HG03039 (cell line): ENCODE measurements around the gene ODF4.

ENCODE experiments used
- ATAC-seq: cut with Tn5 transposase; IDR thresholded peaks from one replicate; pipeline ENCODE4 v1.9.1; 2021; ENCODE audit warnings: mild to moderate bottlenecking, moderate library complexity; ENCODE audit not compliant: unreplicated experiment

Gene ODF4

GRCh38 chr17:8339540-8339939 lies at the start of gene ODF4:
TSS of gene ODF4 (plus strand) at chr17:8339840. CDS start at chr17:8340052, 212 bp downstream.
- ATAC-seq = no peak

GRCh38 chr17:8290043-8290442 lies 49.6 kb upstream of the ODF4 start:
- no peak for ATAC-seq

- no peak for ATAC-seq
These were observed 46.8 kb upstream of the ODF4 start for GRCh38 chr17:8292639-8293395.

- no peak for ATAC-seq
These were observed 45.3 kb upstream of the ODF4 start for GRCh38 chr17:8294361-8294760.

DNA sequence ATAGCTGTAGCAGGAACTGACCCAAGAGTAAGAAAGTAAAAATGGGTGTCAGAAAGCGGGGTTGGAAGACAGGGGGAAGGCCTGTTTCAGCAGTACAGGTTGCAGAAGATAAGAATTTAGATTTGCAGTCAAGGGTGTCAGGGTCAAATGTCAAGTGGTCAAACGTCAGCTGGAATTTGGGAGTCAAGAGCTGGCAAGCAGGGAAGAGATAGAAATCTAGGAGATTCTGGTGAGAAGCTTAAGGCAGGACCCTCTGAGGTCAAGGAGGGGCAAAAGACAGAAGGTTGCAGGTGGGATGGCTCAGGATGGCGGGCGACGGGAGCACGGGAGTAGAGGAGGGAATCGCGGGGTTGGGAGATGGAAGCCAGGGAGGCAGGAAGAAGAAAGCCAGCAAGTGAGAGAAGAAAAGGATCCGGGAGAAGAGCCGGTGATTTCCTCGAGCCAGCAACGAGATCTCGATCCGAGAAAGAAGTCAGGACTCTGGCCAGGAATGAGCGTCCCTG lies 44.8 kb upstream of the ODF4 start:
- ATAC-seq = no peak

DNA sequence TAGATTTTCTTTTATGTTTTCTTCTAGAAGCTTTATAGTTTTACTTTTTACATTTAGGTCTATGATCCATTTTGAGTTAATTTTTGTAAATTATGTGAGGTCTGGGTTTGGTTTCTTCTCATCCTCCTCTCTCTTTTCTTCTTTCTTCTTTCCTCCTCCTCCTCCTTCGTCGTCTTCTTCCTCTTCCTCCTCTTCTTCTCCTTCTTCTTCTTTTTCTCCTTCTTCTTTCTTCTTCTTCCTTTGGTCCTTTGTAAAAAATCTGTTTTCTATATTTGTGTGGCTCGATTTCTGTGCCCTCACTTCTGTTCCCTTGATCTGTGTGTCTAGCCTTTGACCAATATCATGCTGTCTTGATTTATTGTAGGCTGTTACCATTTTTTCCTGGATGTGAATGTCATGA lies 39.4 kb upstream of the ODF4 start:
- ATAC-seq = no peak

DNA sequence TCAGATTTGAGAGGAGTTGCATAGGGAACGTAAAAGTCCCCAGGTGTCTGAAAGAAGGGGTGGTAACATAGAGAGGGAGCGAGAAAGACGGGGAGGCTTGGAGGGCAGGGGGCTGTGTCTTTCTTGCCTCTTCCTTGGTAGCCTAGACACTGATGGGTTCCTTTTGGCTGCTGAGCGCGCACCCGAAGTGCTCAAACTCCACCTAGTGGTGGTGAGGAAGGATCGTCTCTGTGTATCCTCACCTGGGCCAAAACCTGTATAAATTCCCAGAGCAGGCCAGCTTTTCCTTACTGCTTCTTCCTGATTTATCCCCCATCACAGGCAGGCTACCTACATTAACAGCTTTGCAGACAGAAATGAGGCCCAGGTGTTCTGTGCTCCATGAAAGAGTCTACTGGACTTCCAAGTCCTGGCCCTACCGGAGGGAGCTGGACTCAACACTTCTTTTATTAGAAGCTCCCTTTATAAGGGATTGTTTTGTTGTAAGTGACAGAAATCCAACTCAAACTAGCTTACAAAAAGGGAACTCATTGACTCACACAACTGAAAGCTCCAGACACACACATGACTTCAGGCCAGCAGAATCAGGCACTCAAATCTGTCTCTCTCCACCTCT lies 38.9 kb upstream of the ODF4 start:
- no peak for ATAC-seq

DNA sequence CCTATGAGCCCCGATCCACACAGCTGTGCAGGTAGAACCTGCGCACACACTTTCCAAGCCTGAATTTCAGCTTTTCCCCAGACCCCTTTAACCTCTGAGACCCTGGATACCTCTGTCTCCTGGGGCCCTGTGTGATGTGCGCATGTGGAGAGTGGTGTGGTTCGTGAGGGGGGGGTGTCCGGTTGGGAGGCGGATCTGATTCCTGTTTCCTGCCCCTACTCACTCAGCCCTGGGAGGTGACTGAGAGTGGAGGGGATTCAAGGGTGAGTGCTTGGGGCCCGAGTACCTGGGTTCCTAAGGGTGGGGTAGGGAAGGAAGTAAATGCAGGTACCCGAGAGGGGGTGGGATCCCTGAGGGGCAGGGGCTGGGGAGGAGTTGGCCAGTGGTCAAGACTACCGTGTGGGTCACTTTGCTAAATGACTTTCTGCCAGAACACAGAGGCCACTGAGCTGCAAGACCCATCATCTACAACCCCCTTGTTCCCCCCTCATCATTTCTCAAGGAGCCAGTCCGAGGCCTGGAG lies 29.0 kb upstream of the ODF4 start:
- no peak for ATAC-seq

DNA sequence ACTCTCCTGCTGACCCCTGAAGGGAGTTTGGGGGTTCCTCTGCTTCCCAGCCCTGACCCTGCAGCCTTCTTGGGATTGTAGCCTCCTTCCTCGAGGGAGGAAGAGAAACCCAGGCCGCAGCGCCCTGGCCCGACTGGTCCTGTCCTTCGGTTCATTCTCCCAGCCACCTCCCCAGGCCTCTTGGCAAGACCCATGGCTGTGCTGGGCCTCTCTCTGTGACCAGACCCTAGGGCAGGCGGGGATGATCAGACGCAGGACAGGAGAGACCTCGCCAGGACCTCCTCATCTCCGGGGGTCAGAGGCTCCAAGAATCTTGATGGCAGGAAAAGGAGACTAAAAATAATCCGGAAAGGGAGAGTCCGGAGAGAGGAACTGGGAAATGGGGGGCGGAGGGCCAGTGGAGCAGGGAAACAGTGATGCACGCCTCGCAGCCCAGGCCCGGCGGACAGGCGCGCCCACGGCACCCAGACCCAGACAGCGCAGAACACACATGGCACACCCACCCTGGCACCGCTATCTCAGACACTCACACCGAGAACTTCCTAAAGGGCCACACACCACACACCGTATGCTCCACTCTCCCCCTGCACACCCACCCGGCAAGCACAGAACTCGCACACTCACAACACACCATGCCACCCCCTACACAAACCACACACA lies 28.4 kb upstream of the ODF4 start:
- ATAC-seq = no peak

DNA sequence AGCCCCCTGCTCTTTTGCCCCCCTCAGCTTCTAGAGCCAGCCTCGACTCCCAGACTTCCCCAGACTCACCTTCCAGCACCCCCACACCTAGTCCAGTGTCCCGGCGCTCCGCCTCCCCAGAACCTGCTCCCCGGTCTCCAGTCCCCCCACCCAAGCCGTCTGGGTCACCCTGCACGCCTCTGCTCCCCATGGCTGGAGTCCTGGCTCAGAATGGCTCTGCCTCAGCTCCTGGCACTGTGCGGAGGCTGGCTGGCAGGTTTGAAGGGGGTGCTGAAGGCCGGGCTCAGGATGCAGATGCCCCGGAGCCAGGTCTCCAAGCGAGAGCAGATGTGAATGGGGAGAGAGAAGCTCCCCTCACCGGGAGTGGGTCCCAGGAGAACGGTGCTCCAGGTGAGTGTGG lies 27.4 kb upstream of the ODF4 start:
- no peak for ATAC-seq

DNA sequence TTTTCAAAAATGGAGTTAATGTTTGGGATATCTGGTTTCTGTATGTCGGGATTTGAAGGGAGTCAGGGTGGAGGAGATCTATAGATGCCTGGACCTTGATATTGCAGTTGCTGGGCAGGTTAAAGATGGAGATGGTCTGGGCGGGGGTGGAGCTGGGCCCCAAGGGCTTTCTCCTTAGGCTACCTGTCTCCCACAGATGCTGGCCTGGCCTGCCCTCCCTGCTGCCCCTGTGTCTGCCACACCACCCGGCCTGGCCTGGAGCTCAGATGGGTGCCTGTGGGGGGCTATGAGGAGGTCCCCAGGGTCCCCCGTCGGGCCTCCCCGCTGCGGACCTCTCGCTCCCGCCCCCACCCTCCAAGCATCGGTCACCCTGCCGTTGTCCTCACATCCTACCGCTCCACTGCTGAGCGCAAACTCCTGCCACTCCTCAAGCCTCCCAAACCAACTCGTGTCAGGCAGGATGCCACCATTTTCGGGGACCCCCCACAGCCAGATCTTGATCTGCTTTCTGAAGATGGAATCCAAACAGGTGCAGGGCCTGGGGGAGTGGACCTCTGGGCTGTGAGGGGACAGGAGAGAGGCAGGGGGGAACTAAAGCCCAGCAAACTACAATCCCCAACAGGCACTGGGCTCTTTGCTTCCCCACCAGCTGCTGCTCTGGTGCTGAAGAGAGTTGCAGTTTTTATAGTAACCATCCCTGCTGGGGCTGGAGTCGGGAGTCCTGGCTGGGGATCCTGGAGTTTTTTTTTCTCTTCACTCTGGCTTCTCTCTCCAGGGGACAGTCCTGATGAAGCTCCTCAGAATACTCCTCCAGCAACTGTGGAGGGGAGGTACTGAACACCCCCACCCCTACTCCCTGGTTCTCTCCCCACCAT lies 26.7 kb upstream of the ODF4 start:
- ATAC-seq = no peak

DNA sequence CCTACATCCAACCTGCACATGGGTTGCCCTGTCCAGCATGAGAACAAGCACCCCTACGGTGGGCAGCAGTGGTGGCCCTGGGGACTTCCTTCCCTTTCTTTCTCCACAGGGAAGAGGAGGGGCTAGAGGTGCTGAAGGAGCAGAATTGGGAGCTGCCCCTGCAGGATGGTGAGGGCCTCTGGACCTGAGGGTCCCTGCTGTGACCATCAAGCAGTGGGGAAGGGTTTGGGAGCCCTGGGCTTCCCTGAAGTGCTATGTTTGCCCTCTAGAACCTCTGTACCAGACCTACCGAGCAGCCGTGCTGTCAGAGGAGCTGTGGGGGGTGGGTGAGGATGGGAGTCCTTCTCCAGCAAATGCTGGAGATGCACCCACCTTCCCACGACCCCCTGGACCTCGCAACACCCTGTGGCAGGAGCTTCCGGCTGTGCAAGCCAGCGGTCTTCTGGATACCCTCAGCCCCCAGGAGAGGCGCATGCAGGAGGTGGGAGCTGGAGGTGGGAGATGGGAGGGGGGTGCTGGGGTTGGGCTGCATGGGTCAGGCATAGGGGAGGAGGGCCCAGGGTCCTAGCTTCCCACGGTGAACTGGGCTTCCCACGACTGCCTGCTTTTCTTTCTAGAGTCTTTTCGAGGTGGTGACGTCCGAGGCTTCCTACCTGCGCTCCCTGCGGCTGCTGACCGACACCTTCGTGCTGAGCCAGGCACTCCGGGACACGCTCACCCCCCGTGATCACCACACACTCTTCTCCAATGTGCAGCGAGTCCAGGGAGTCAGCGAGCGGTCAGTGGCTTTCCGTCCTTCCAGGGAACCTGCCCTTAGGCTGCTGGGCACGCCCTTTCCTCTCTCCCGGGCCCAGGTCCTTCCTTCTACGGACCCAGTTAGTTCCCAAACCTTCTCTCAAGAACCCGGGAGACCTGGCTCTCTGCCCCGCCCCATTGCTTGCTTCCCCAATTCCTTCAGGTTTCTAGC lies 24.6 kb upstream of the ODF4 start:
- ATAC-seq = no peak

GRCh38 chr17:8315764-8316217 lies 23.8 kb upstream of the ODF4 start:
- ATAC-seq = no peak

DNA sequence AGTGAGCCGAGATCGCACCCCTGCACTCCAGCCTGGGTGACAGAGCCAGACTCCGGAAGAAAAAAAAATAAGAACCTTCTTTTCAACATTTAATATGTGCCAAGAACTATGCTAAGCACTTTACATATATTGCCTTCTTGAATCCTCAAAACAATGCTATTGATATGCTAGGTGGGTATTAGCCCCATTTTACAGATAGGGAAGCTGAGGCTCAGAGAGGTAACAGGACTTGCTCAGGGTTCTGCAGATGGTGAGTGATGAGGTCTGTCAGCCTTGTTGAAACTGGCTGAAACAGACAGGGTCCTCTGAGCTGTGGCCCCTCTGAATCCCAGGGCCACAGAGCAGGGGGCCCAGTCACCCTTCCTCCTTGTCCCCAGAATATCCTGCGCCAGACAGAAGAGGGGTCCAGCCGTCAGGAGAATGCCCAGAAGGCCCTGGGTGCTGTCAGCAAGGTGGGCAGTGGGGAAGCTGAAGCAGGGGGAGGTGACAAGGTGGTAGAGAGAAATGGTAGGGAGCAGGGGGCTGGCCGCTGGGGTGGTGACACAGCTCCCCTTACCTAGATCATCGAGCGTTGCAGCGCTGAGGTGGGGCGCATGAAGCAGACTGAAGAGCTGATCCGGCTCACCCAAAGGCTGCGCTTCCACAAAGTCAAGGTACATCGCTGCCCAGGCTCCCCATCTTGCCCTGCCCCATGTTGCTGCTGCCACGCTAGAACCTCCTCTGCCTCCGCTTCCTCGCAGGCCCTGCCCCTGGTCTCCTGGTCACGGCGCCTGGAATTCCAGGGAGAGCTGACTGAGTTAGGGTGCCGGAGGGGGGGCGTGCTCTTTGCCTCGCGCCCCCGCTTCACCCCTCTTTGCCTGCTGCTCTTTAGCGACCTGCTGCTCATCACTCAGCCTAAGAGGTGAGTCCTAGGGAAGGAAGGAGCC lies 21.4 kb upstream of the ODF4 start:
- no peak for ATAC-seq

- no peak for ATAC-seq
These were observed 19.4 kb upstream of the ODF4 start for GRCh38 chr17:8320262-8320661.

DNA sequence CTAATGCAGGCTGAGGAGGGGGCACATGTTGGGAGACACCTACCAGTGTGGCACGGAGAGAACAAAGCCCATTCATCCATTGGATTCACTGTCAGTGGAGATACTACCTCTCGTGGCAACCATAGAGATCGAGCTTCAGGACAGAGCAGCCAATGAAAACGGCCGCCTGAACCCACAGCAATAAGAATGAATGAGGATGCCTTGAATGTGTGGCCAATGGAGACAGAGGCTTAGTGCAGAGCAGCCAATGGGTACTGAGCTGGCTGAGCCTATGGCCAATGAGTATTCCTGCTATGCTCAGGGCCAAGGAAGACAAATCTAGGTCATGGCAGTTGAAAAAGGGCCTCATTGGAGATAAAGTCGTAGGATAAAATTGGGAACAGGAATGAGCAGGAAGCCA lies 18.6 kb upstream of the ODF4 start:
- ATAC-seq = no peak

DNA sequence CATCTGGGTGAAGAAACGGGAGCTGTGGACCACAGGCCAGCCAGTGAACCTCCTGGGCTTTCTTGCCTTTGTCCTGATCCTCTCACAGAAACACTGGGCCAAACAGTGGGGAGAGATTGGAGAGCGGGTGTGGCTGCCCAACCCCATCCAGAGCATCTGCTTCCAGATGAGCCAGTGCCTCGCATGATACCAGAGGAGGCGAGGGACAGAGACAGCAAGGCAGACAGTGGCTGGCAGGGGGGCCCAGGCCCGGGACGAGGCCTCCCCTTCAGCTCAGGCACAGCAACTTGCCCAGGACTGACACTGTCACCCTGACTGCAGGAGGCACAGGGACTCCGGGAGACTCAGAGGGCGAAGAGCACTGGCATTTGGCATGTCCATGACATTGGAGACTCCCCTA lies 17.6 kb upstream of the ODF4 start:
- no peak for ATAC-seq

DNA sequence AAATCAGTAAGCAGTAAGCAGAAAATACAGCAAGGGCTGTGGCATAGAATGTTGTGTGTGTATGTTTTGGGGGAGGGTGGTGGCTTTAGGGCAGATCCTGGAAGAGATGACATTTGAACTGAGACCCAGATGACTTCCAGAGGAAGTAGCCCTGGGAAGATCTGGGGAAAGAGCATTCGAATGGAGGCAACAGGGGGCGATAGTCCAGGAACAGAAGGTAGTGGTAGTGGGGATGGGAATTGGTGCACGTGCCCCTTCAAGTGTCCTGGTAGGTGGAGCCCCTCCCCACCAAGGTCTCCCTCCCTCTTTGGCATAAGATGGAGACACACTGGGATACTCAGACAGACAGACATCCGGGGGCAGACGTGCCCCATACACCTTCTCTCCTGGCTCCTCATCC lies 15.5 kb upstream of the ODF4 start:
- ATAC-seq = no peak

GRCh38 chr17:8324923-8325322 lies 14.7 kb upstream of the ODF4 start:
- ATAC-seq = no peak
